SKM-1 treated with dmso at 0.1 percent for 144 hours (cell line): Measurements from ENCODE around the gene GOLGB1.
"Not testable (repeated sequence)": the region's sequence is repeated elsewhere in the genome, so short reads cannot be mapped to it uniquely, and the experiment has no call there.

Experiments used
- DNase-seq: peaks from one replicate; lab custom pipeline; 2025; ENCODE audit not compliant: unreplicated experiment; lab: John Stamatoyannopoulos, UW

GOLGB1 gene

DNA sequence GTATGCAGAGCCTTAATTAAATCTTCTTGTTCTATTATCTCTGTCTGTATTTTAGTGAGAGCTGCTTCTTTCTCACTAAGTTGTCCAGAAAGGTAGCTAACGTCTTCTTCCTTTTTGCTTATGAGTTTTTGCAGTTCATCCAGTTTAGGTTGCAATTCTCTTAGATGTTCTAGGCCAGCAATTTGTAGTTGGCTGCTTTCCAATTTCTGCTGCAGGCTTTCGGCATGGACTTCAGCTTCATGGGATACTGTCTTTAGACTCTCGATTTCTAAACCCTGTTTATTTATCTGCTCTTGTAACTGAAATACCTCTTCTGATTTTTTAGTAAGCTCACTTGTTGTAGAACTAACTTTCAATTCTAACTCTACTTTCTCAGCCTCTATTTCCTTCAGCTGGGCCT, 53.4 kb downstream of the GOLGB1 start:
- DNase-seq, result no peak

- no peak for DNase-seq
These were observed 57.4 kb downstream of the GOLGB1 start for GRCh38 chr3:121692010-121692699.

- no peak for DNase-seq
These were observed 58.6 kb downstream of the GOLGB1 start for GRCh38 chr3:121690777-121691405.

DNA sequence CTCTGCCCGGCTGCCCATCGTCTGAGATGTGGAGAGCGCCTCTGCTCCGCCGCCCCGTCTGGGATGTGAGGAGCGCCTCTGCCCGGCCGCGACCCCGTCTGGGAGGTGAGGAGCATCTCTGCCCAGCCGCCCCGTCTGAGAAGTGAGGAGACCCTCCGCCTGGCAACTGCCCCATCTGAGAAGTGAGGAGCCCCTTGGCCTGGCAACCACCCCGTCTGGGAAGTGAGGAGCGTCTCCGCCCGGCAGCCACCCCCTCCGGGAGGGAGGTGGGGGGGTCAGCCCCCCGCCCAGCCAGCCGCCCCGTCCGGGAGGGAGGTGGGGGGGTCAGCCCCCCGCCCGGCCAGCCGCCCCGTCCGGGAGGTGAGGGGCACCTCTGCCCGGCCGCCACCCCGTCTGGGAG, 60.8 kb downstream of the GOLGB1 start:
- DNase-seq, result not testable (repeated sequence)

GRCh38 chr3:121681792-121682191, 67.7 kb downstream of the GOLGB1 start:
- no peak for DNase-seq

DNA sequence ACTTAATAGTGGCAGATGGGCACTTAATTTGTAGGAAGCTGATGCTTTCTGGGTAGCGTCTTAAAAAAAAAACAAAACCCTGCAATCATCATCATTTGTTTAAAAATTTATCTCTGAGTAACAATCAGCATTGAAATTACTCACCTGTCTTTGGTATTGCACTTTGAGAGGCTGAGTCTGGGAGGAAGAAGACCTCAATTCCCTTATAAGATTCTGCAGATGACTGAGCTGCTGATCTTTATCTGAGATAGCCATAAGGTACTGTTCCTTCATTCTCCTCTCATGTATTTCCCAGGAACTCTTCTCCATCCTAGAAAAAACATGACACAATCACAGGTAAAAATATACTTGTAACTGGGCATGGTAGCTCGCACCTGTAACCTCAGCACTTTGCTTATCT, 72.4 kb downstream of the GOLGB1 start:
- no peak for DNase-seq

DNA sequence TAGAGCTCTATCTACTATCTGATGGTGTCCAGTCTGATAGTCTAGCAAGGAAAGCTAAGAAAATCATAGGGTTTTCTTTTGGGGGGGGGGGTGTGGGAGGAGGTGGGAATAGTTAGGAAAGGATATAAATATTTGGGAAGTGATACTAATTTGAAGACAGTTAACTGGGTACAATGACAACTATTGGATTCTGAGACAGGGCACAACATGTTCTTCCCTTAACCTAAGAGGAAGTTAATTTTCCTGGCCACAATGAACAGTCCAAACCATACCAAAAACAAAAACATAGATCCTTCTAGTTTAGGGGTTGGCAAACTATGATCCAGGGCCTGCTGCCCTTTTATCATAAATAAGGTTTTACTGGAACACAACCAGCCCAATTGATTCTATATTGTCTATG, 78.9 kb downstream of the GOLGB1 start:
- no peak for DNase-seq

- DNase-seq, result no peak
These were observed 82.2 kb downstream of the GOLGB1 start for GRCh38 chr3:121667333-121667732.

GRCh38 chr3:121665488-121665887, 84.1 kb downstream of the GOLGB1 start:
- no peak for DNase-seq

GRCh38 chr3:121663171-121663847, 86.2 kb downstream of the GOLGB1 start:
- no peak for DNase-seq

DNA sequence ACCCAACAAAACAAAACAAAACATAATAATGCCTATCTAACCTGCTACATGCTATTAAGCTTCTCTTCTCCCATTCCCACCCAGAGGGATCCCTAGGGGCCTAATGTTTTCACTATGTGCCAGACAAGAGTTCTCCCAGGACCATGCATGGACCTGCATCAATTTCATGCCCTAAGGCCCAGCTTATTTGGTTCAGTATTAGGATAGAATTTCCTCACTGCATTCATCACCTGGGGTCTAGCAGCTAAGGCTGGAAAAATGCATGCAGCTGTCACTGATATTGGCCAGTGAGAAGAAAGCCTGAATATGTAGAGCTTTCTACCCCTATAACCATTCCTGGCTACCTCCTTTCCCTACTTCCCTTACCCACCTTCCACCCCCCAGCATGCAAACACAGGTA, 86.8 kb downstream of the GOLGB1 start:
- DNase-seq, result no peak

DNA sequence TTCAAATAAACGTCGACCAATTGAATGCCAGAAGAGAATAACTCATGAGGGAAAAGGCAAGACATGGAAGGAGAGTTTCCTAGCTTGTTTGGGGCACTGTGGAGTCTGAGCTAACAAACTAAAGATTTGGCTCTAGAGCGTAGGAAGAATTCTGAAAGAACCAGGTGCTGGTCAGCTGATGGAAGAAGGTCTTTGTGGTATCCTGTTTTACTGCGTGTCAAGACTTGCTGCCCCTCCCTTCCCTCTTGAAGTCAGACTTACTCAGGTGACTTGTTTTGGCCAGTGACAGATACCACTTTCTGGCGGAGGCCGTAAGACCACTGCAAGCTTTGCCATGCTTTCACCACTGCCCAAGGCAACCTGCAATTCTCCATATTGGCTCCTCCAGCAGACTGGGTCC, 88.2 kb downstream of the GOLGB1 start:
- no peak for DNase-seq

GRCh38 chr3:121660356-121661171, 89.0 kb downstream of the GOLGB1 start, which contains the start of gene HCLS1:
Gene HCLS1 (minus strand): TSS chr3:121660903. CDS start chr3:121658347, 2,556 bp downstream.
- peak; percentile 97 for DNase-seq

- no peak for DNase-seq
These were observed 90.0 kb downstream of the GOLGB1 start for GRCh38 chr3:121659586-121659985.

DNA sequence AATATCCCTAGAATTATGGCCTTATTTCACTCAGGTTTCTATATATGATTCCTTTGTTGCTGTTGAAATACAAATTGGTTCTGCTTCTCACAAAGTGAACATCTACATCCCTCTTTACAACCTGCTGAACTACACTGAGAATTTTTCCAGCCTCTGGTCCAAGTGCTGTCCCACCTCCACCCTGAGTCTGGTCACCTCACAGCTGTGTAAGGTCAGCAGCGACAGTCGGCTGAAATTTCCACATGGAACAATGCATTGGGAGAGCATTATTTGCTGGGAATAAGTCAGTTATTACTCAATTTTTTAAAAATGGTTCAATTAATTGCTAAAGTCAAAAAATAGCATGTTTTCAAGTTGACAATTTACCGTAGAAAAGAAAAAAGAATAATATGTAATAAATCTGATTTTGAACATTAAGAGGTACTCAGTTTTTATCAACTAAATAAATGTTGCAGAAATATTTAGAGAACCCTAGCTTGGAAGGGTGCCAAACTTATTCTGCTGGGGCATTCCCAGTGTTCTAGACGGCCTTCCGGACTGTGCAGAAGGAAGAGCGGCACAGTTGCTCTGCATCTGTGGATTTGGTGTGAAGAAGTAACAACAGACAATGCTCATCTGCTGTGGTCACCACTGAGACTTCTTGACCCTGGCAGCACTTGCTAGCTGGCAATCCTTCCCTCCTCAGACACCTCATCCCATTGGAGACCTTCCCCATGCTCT, 90.7 kb downstream of the GOLGB1 start:
- no peak for DNase-seq

GRCh38 chr3:121654493-121655385, 94.8 kb downstream of the GOLGB1 start:
- no peak for DNase-seq

- DNase-seq, result no peak
These were observed 97.9 kb downstream of the GOLGB1 start for GRCh38 chr3:121651684-121652083.

DNA sequence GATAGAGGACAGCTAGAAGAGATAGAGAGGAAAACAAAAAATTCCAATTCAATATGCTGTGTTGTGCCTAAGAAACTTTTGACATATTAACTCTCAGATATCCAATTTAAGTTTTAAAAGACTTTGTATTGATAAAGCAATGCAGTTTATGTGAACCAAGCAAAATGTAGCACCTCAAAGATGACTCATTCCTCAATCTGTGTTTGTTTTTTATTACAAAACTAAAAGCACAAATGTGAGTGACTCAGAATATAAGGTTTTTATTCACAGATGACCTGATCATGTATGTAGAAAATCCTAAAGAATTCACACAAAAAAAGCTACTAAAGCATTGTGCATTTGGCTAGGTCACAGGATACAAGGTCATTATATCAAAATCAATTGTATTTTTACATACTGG, 99.9 kb downstream of the GOLGB1 start:
- DNase-seq, result no peak

- DNase-seq, result no peak
These were observed 101.2 kb downstream of the GOLGB1 start for GRCh38 chr3:121648219-121648958.
